DMS114 treated with DMSO at 0.1 percent for 48 hours (cell line): ENCODE measurements around the gene WIPI1.
"Not testable (repeated sequence)": the region's sequence is repeated elsewhere in the genome, so short reads cannot be mapped to it uniquely, and the experiment has no call there.

Source experiments
- DNase-seq: peaks from one replicate; lab custom pipeline; 2025; ENCODE audit not compliant: unreplicated experiment; lab: John Stamatoyannopoulos, UW

Gene WIPI1

GRCh38 chr17:68385490-68386215 lies 71.6 kb downstream of the WIPI1 start:
- DNase-seq, result no peak

- DNase-seq, result no peak
These were observed 72.4 kb downstream of the WIPI1 start for GRCh38 chr17:68384941-68385340.

- no peak for DNase-seq
These were observed 72.8 kb downstream of the WIPI1 start for GRCh38 chr17:68384471-68384870.

- no peak for DNase-seq
These were observed 73.6 kb downstream of the WIPI1 start for GRCh38 chr17:68383443-68384321.

GRCh38 chr17:68383120-68383442 lies 74.2 kb downstream of the WIPI1 start:
- DNase-seq, result no peak

- no peak for DNase-seq
These were observed 74.7 kb downstream of the WIPI1 start for GRCh38 chr17:68382582-68383085.

- DNase-seq, result no peak
These were observed 76.0 kb downstream of the WIPI1 start for GRCh38 chr17:68381076-68381900.

GRCh38 chr17:68379692-68380677 lies 77.3 kb downstream of the WIPI1 start:
- DNase-seq, result no peak

GRCh38 chr17:68379177-68379510 lies 78.2 kb downstream of the WIPI1 start:
- DNase-seq, result no peak

- no peak for DNase-seq
These were observed 78.8 kb downstream of the WIPI1 start for GRCh38 chr17:68378268-68379176.

GRCh38 chr17:68377771-68378267 lies 79.5 kb downstream of the WIPI1 start:
- DNase-seq, result no peak

GRCh38 chr17:68376178-68376577 lies 81.1 kb downstream of the WIPI1 start:
- not testable (repeated sequence) for DNase-seq

GRCh38 chr17:68375566-68375965 lies 81.7 kb downstream of the WIPI1 start:
- no peak for DNase-seq
